NCI-H345 treated with DMSO at 0.1 percent for 48 hours (cell line): ENCODE measurements around the gene GALNT9.

Source experiments
- DNase-seq: peaks from one replicate; lab custom pipeline; 2025; ENCODE audit not compliant: unreplicated experiment; lab: John Stamatoyannopoulos, UW

GALNT9 gene

GRCh38 chr12:132344601-132345000 is 15.2 kb upstream of the GALNT9 start:
- no peak for DNase-seq

GRCh38 chr12:132344181-132344580 is 14.8 kb upstream of the GALNT9 start:
- no peak for DNase-seq

- DNase-seq, result no peak
These were observed 14.1 kb upstream of the GALNT9 start for GRCh38 chr12:132343294-132344004.

GRCh38 chr12:132342251-132343227 is 13.2 kb upstream of the GALNT9 start:
- DNase-seq, result no peak

GRCh38 chr12:132341318-132342050 is 12.1 kb upstream of the GALNT9 start:
- DNase-seq, result no peak

GRCh38 chr12:132340266-132341035 is 11.1 kb upstream of the GALNT9 start:
- DNase-seq, result no peak

- no peak for DNase-seq
These were observed 10.5 kb upstream of the GALNT9 start for GRCh38 chr12:132339856-132340255.

GRCh38 chr12:132338781-132339180 is 9.4 kb upstream of the GALNT9 start:
- no peak for DNase-seq

GRCh38 chr12:132338311-132338710 is 8.9 kb upstream of the GALNT9 start:
- no peak for DNase-seq

- DNase-seq, result no peak
These were observed 8.2 kb upstream of the GALNT9 start for GRCh38 chr12:132337557-132337956.

GRCh38 chr12:132336451-132337413 is 7.3 kb upstream of the GALNT9 start:
- no peak for DNase-seq

GRCh38 chr12:132335179-132335756 is 5.9 kb upstream of the GALNT9 start:
- DNase-seq, result no peak

- DNase-seq, result no peak
These were observed 4.4 kb upstream of the GALNT9 start for GRCh38 chr12:132333766-132334165.

GRCh38 chr12:132333273-132333672 is 3.9 kb upstream of the GALNT9 start:
- no peak for DNase-seq

- no peak for DNase-seq
These were observed 1.1 kb upstream of the GALNT9 start for GRCh38 chr12:132330549-132330881.

GRCh38 chr12:132329720-132330548 is 545 bp upstream of the GALNT9 start:
- DNase-seq, result no peak

- no peak for DNase-seq
These were observed 933 bp downstream of the GALNT9 start for GRCh38 chr12:132328282-132329029.
